MV-4-11 (cell line): ENCODE results near the gene ZNF683.
"Not testable (repeated sequence)": the region's sequence is repeated elsewhere in the genome, so short reads cannot be mapped to it uniquely, and the experiment has no call there.

Source experiments
- DNase-seq: peaks from one replicate; lab custom pipeline; 2025; lab: John Stamatoyannopoulos, UW

Gene ZNF683

GRCh38 chr1:26337206-26337535, 35.4 kb downstream of the ZNF683 start:
- DNase-seq, result no peak

- no peak for DNase-seq
These were observed 35.9 kb downstream of the ZNF683 start for GRCh38 chr1:26336477-26337205.

- no peak for DNase-seq
These were observed 36.6 kb downstream of the ZNF683 start for GRCh38 chr1:26335774-26336476.

GRCh38 chr1:26333312-26333711, 39.2 kb downstream of the ZNF683 start:
- peak; percentile 33 for DNase-seq

GRCh38 chr1:26330276-26330675, 42.3 kb downstream of the ZNF683 start:
- DNase-seq, result no peak

- DNase-seq, result not testable (repeated sequence)
These were observed 43.2 kb downstream of the ZNF683 start for GRCh38 chr1:26329380-26329779.

- DNase-seq, result no peak
These were observed 44.0 kb downstream of the ZNF683 start for GRCh38 chr1:26328597-26328996.

GRCh38 chr1:26327956-26328362, 44.6 kb downstream of the ZNF683 start:
- DNase-seq, result no peak

GRCh38 chr1:26324550-26324949, 48.0 kb downstream of the ZNF683 start:
- DNase-seq, result no peak

- no peak for DNase-seq
These were observed 49.2 kb downstream of the ZNF683 start for GRCh38 chr1:26323382-26323781.

GRCh38 chr1:26322042-26322331, 50.6 kb downstream of the ZNF683 start:
- DNase-seq, result no peak

- DNase-seq, result peak; percentile 78
These were observed 51.1 kb downstream of the ZNF683 start for GRCh38 chr1:26321315-26322041.

- no peak for DNase-seq
These were observed 51.7 kb downstream of the ZNF683 start for GRCh38 chr1:26320896-26321295.

- DNase-seq, result peak; percentile 51
These were observed 54.0 kb downstream of the ZNF683 start for GRCh38 chr1:26318338-26319064.

GRCh38 chr1:26317612-26318337, 54.8 kb downstream of the ZNF683 start, which contains the start of gene CD52:
CD52 (plus strand) TSS chr1:26317958; CDS start chr1:26318018, 60 bp downstream.
- no peak for DNase-seq

- peak; percentile 32 for DNase-seq
These were observed 55.4 kb downstream of the ZNF683 start for GRCh38 chr1:26317146-26317545.

GRCh38 chr1:26315874-26316850, 56.4 kb downstream of the ZNF683 start:
- DNase-seq, result no peak

- DNase-seq, result no peak
These were observed 58.0 kb downstream of the ZNF683 start for GRCh38 chr1:26314501-26314900.
